Smooth muscle cell (in vitro differentiated cells): Measurements from ENCODE around the gene GIMAP8. TPM values are rescaled to one million over a fixed set of nuclear protein-coding genes. Genes with fewer than 3 reads are reported as not detected.

Source experiments
- DNase-seq: peaks from one replicate; lab custom pipeline; 2025; ENCODE audit not compliant: unreplicated experiment; lab: John Stamatoyannopoulos, UW
- H2AFZ ChIP-seq: fragments of 200-600 bp; sonication (generic); 2 replicates; pipeline ENCODE4 v1.6.0; 2016; ENCODE audit warnings: antibody characterized with exemption, low read depth, mild to moderate bottlenecking
- H3F3A ChIP-seq: fragments of 200-600 bp; sonication (generic); 2 replicates; pipeline ENCODE4 v1.6.0; 2017; ENCODE audit warnings: antibody characterized with exemption, low read depth
- H3K27ac ChIP-seq: fragments of 200-600 bp; sonication (generic); 2 replicates; pipeline ENCODE4 v1.5.1; 2016; ENCODE audit warnings: low read depth, mild to moderate bottlenecking
- H3K27me3 ChIP-seq: fragments of 200-600 bp; sonication (generic); 2 replicates; pipeline ENCODE4 v1.6.1; 2016; ENCODE audit warnings: low read depth, mild to moderate bottlenecking
- H3K36me3 ChIP-seq: fragments of 200-600 bp; sonication (generic); 2 replicates; pipeline ENCODE4 v1.5.1; 2016; ENCODE audit warnings: low read depth
- H3K4me1 ChIP-seq: fragments of 200-600 bp; sonication (generic); 2 replicates; pipeline ENCODE4 v1.5.1; 2016; ENCODE audit warnings: low read depth
- H3K4me2 ChIP-seq: fragments of 200-600 bp; sonication (generic); 2 replicates; pipeline ENCODE4 v1.6.0; 2016; ENCODE audit warnings: mild to moderate bottlenecking
- H3K4me3 ChIP-seq: fragments of 200-600 bp; sonication (generic); 2 replicates; pipeline ENCODE4 v1.5.1; 2016; ENCODE audit warnings: mild to moderate bottlenecking
- H3K79me2 ChIP-seq: fragments of 200-600 bp; sonication (generic); 2 replicates; pipeline ENCODE4 v1.6.0; 2016; ENCODE audit warnings: low read depth, mild to moderate bottlenecking
- H3K9ac ChIP-seq: fragments of 200-600 bp; sonication (generic); 2 replicates; pipeline ENCODE4 v1.6.0; 2016; ENCODE audit warnings: low read depth
- H3K9me3 ChIP-seq: fragments of 200-600 bp; sonication (generic); replicated peaks from 2 replicates; pipeline ENCODE4 v1.5.1; 2016; ENCODE audit warnings: low read depth
- H4K20me1 ChIP-seq: fragments of 200-600 bp; sonication (generic); 2 replicates; pipeline ENCODE4 v1.6.0; 2016; ENCODE audit warnings: low read depth
- WGBS: methylation state at CpG from one replicate; pipeline ENCODE4 v1.1.7; 2016; ENCODE audit warnings: low lambda C conversion rate; 5-methylcytosine and 5-hydroxymethylcytosine counted together
- polyA plus RNA-seq: library from polyadenylated mRNA; unstranded; fragments of >200 nt; fragmentation: Nextera tagmentation; extraction: Ambion mirVana; gene quantifications from 2 replicates; pipeline ENCODE4 v1.2.1, GENCODE V29; 2016
- total RNA-seq: library from RNA; depleted of rRNA; stranded (reverse); fragments of >200 nt; gene quantifications from 2 replicates; pipeline ENCODE4 v1.2.3, GENCODE V29; 2014
- TF ChIP-seq, protein P1 (sequence below): fragments of 200-600 bp; sonication (generic); IDR thresholded peaks from 2 replicates; pipeline ENCODE4 v1.5.1; 2017; ENCODE audit warnings: borderline replicate concordance, mild to moderate bottlenecking, antibody characterized with exemption; ENCODE audit not compliant: insufficient read depth, poor library complexity, severe bottlenecking

Gene GIMAP8
- total and polyA plus RNA-seq, 2 experiments from 2014 or later = not detected

DNA sequence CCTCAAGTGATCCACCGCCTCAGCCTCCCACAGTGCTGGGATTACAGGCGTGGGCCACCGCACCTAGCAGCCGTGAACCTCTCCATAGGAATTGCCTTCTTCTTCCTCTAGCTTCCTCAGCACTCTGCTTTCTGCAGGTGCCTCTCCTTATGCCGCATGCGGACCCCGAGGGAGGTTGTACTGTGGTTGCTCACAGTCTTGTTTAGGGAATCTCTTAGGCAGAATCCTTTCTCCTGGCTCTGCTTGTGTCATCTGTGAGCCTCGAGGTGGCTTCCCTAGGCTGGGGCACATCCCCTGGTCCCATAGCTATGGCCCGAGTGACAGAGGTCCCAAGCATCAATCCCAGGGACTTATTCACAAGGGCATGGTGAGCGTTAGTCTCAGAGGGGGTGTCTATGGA is 33.2 kb upstream of the GIMAP8 start:
- Histone ChIP-seq H3F3A (no peaks in the 10 kb centered on the region), H4K20me1 (no peaks in the 10 kb centered on the region), H3K79me2 (no peaks in the 10 kb centered on the region), H2AFZ (no peak overlapping the region), H3K4me2 (no peak overlapping the region), H3K4me3 (no peak overlapping the region), H3K9me3 (no peaks in the 10 kb centered on the region), H3K36me3 (no peaks in the 10 kb centered on the region), H3K27ac (no peak overlapping the region), H3K9ac (no peak overlapping the region), H3K27me3 (no peaks in the 10 kb centered on the region), H3K4me1 (no peaks in the 10 kb centered on the region)
- 96% methylated on average over 10 of the region's 10 CpGs for WGBS
- TF ChIP-seq, protein P1, sequence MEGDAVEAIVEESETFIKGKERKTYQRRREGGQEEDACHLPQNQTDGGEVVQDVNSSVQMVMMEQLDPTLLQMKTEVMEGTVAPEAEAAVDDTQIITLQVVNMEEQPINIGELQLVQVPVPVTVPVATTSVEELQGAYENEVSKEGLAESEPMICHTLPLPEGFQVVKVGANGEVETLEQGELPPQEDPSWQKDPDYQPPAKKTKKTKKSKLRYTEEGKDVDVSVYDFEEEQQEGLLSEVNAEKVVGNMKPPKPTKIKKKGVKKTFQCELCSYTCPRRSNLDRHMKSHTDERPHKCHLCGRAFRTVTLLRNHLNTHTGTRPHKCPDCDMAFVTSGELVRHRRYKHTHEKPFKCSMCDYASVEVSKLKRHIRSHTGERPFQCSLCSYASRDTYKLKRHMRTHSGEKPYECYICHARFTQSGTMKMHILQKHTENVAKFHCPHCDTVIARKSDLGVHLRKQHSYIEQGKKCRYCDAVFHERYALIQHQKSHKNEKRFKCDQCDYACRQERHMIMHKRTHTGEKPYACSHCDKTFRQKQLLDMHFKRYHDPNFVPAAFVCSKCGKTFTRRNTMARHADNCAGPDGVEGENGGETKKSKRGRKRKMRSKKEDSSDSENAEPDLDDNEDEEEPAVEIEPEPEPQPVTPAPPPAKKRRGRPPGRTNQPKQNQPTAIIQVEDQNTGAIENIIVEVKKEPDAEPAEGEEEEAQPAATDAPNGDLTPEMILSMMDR = no peak
- no peak for DNase-seq

DNA sequence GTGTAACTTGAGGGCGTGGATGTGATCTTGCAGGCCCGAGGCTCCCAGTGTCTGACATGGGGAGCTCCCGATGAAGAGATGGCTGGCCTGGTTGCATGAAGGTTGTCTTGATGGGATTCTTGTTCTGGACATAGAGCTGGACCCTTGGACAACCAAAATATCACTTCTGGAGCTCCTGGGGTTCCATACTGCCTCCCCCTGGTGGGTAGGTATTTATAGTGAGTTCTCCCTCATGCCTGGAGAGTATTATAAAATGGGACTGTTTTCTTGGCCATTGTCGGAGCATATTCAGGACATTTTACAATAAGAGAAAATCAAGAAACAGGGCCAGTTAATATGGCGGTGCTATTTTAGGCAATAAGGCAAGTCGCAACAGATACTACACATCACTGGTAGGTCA is 32.6 kb upstream of the GIMAP8 start:
- WGBS = 94% methylated on average over 6 of the region's 6 CpGs
- Histone ChIP-seq H3K36me3 (no peaks in the 10 kb centered on the region), H3K4me1 (no peaks in the 10 kb centered on the region), H3K9me3 (no peaks in the 10 kb centered on the region), H3K27ac (no peak overlapping the region), H3K4me3 (no peak overlapping the region), H3F3A (no peaks in the 10 kb centered on the region), H2AFZ (no peak overlapping the region), H3K9ac (no peak overlapping the region), H3K4me2 (no peak overlapping the region), H3K27me3 (no peaks in the 10 kb centered on the region), H3K79me2 (no peaks in the 10 kb centered on the region), H4K20me1 (no peaks in the 10 kb centered on the region)
- TF ChIP-seq, protein P1 = no peak
- DNase-seq = no peak

DNA sequence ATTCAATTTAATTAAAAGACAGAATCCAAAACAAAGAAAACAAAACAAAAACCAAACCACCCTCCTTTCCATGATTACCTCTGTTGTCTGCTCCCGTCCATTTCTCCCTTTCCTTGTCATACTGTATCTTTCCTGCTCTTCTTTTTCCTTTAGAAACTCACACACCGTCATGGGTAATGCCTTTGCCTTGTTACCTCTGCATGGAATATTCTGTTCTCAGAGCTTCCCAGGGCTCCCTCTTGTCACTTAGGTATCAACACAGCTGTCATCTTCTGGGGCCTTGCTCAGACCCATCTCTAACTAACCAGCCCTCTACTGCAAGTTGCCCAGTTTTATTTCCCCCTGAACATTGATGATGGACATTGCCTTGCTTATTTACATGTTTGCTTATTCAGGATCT is 30.2 kb upstream of the GIMAP8 start:
- no peak overlapping the region for H2AFZ ChIP-seq
- H3K27ac ChIP-seq = no peak overlapping the region
- no peaks in the 10 kb centered on the region for H3K36me3 ChIP-seq
- no peak overlapping the region for H3K4me3 ChIP-seq
- WGBS = 84% methylated on average over 2 of the region's 2 CpGs
- H3K4me1 ChIP-seq = no peaks in the 10 kb centered on the region
- H3K4me2 ChIP-seq = no peak overlapping the region
- H3K27me3 ChIP-seq = no peaks in the 10 kb centered on the region
- TF ChIP-seq, protein P1 = no peak
- no peak overlapping the region for H3K9ac ChIP-seq
- H3K79me2 ChIP-seq = no peaks in the 10 kb centered on the region
- no peaks in the 10 kb centered on the region for H3F3A ChIP-seq
- no peaks in the 10 kb centered on the region for H3K9me3 ChIP-seq
- no peak for DNase-seq
- no peaks in the 10 kb centered on the region for H4K20me1 ChIP-seq

DNA sequence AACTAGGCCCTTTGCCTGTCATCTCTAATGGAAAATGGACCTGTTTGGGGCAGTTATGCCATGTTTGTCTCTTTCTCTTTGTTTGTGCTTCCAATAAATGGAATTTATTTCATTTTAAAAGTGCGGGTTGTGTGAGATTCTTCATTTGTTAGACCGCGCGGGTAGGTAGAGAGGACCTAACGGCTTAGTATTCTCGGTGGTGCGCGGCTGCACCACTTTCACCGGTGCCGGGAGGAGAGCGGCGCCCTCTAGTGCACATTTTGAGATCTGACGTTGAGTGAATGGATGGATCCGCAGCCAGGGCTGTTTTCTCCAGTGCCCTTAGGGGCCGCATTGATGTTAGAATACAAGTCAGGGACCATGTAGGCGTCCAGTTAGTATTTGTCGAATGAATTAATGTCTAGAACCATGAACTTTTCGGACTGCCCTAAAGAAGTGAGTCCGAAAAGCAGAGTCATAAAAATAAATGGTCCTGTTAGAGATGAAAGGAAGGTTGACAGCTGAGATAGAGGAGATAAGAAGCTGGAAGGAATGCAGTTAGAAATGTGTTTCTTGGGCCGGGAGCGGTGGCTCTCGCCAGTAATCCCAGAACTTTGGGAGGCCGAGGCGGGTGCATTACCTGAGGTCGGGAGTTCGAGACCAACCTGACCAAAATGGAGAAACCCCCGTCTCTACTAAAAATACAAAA is 29.3 kb upstream of the GIMAP8 start:
- WGBS = 22% methylated on average over 27 of the region's 27 CpGs
- H3K27me3 ChIP-seq = no peaks in the 10 kb centered on the region
- H3K9me3 ChIP-seq = no peaks in the 10 kb centered on the region
- H3K79me2 ChIP-seq = no peaks in the 10 kb centered on the region
- H3K4me1 ChIP-seq = no peaks in the 10 kb centered on the region
- H3F3A ChIP-seq = no peaks in the 10 kb centered on the region
- peak; percentile 40 for DNase-seq
- H3K4me3 ChIP-seq = no peak overlapping the region
- TF ChIP-seq, protein P1 = peak; percentile 87
- H3K4me2 ChIP-seq = peak overlapping the region; percentile 67
- H3K27ac ChIP-seq = no peak overlapping the region
- H3K9ac ChIP-seq = no peak overlapping the region
- H4K20me1 ChIP-seq = no peaks in the 10 kb centered on the region
- no peaks in the 10 kb centered on the region for H3K36me3 ChIP-seq
- no peak overlapping the region for H2AFZ ChIP-seq
